ENCODE measurements around the gene ABI1. TPM values are rescaled to one million over a fixed set of nuclear protein-coding genes. Genes with fewer than 3 reads are reported as not detected.

ABI1 gene
- total and polyA plus RNA-seq, 2 of the 4 experiments (the other 2 are of a cell fraction), result 49.6 to 71.3 TPM

GRCh38 chr10:26881600-26882331, 21.0 kb upstream of the ABI1 start (continued):
- no peak for TF ChIP-seq MXI1 (IDR thresholded peaks at IDR 0.05; ENCODE audit: borderline replicate concordance, low read depth, low read length)

DNA sequence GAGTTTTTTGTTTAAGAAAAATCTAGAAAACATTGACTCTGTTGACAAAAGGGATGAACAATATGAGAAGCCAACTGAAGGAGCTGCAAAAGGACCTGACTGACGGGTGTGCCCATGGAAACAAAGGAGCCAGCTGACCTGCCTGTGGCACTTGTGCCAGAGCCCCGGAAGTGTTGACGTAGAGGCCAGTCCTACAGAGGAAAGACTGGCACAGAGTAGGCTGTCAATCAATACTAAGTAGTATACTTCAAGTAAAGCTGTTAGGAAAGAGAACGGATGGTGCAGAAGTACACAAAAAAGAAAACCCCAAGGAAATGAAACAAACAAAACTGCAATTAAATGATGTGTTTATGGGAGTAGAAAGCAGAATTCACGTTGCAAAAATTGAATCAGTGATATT, 19.0 kb upstream of the ABI1 start:
- Histone ChIP-seq H3K4me1 (ENCODE audit: control insufficient read depth, insufficient read depth, low read length) (no peaks in the 10 kb centered on the region; the same call in 1 of the 2 replicates), H2BK15ac (ENCODE audit: low read depth, low read length) (no peak overlapping the region), H3K4me3 (ENCODE audit: insufficient read depth, low read depth, low read length) (no peak overlapping the region), H2BK5ac (ENCODE audit: low read depth, low read length, poor library complexity, severe bottlenecking) (no peak overlapping the region), H3K4ac (ENCODE audit: low read depth, low read length) (no peak overlapping the region), H3K4me2 (ENCODE audit: low read depth, low read length) (no peak overlapping the region), H4K20me1 (ENCODE audit: insufficient read depth, low read length) (no peaks in the 10 kb centered on the region), H2AFZ (replicated peaks; ENCODE audit: low read length, poor library complexity) (no peak overlapping the region), H3K9ac (ENCODE audit: low read depth, low read length) (no peak overlapping the region), H3K27me3 (ENCODE audit: control insufficient read depth, insufficient read depth, low read length) (peaks cover 10% of the 10 kb centered on the region), H3K23ac (ENCODE audit: low read depth, low read length) (no peak overlapping the region), H2BK20ac (ENCODE audit: low read depth, low read length) (no peak overlapping the region), H3K27ac (ENCODE audit: insufficient read depth, low read length) (no peak overlapping the region), H3K14ac (replicated peaks; ENCODE audit: low read depth, low read length) (no peak overlapping the region), H4K5ac (ENCODE audit: low read depth, low read length) (no peak overlapping the region), H2AK9ac (replicated peaks; ENCODE audit: low read depth, low read length, poor library complexity) (no peak overlapping the region), H3K9me1 (ENCODE audit: insufficient read depth, low read length) (no peaks in the 10 kb centered on the region), H3K18ac (ENCODE audit: low read depth, low read length) (no peak overlapping the region), H2BK120ac (ENCODE audit: low read depth, low read length) (no peak overlapping the region), H3K79me1 (ENCODE audit: low read depth in 1 of 2, low read length in 2 of 2) (no peaks in the 10 kb centered on the region), H4K8ac (ENCODE audit: low read depth in 2 of 2, low read length in 2 of 2) (no peak overlapping the region), H4K91ac (ENCODE audit: insufficient read depth, low read depth, low read length) (no peak overlapping the region), H3K9me3 (ENCODE audit: control insufficient read depth, insufficient read depth, low read length) (no peaks in the 10 kb centered on the region), H3K56ac (ENCODE audit: extremely low read depth, insufficient read depth, low read length) (no peak overlapping the region), H3K36me3 (ENCODE audit: control insufficient read depth, insufficient read depth, low read length) (no peaks in the 10 kb centered on the region), H2AK5ac (ENCODE audit: low read depth, low read length) (no peak overlapping the region)
- ChIA-PET CTCF (interaction anchor here (1.0 kb wide), 1 partner anchor 154 kb away, joined by 4 read pairs; no protein-coding TSS in a partner anchor), POLR2A (ENCODE audit: unreplicated experiment) (no interaction called here)
- WGBS, 2 experiments (ENCODE audit: extremely low coverage in 2 of 2, insufficient read length in 1 of 2), result 60% methylated on average over 1 of the region's 5 CpGs; no CpG with 5 or more reads in 1 of the 2 experiments
- in situ Hi-C loops (cut with MboI; ENCODE audit: low sequenced_read_pairs), result loop anchor here (5.0 kb wide), 1 partner anchor 147 kb away; no protein-coding TSS in a partner anchor
- intact Hi-C loops (cut with micrococcal nuclease), result loop anchor here (1.0 kb wide), 1 partner anchor 18 kb away; no protein-coding TSS in a partner anchor
- BruUV-seq (replicated peaks), result no TSS peak
- dilution Hi-C loops (cut with HindIII; ENCODE audit: low sequenced_read_pairs, unreplicated experiment), result no loop called here
- DNase-seq, result no peak
- ATAC-seq (ENCODE audit: low read depth), result no peak
- TF ChIP-seq, protein P1, sequence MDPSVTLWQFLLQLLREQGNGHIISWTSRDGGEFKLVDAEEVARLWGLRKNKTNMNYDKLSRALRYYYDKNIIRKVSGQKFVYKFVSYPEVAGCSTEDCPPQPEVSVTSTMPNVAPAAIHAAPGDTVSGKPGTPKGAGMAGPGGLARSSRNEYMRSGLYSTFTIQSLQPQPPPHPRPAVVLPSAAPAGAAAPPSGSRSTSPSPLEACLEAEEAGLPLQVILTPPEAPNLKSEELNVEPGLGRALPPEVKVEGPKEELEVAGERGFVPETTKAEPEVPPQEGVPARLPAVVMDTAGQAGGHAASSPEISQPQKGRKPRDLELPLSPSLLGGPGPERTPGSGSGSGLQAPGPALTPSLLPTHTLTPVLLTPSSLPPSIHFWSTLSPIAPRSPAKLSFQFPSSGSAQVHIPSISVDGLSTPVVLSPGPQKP (IDR thresholded peaks at IDR 0.05; ENCODE audit: borderline replicate concordance, low read depth, low read length), result no peak
- TF ChIP-seq SMC3 (IDR thresholded peaks at IDR 0.05; ENCODE audit: low read depth, low read length) (no peak), CHD1 (IDR thresholded peaks at IDR 0.05; ENCODE audit: low read depth, low read length) (no peak), MAFK (IDR thresholded peaks at IDR 0.05; ENCODE audit: low read depth, low read length) (no peak), CEBPB (IDR thresholded peaks at IDR 0.05; ENCODE audit: low read depth, low read length) (no peak), RCOR1 (IDR thresholded peaks at IDR 0.05; ENCODE audit: insufficient replicate concordance, low read length) (no peak), BHLHE40 (IDR thresholded peaks at IDR 0.05; ENCODE audit: low read depth, low read length) (no peak), POLR2A (IDR thresholded peaks at IDR 0.05; ENCODE audit: low read depth, low read length) (no peak), NFE2L2 (IDR thresholded peaks at IDR 0.05; ENCODE audit: low read depth, low read length) (no peak), CTCF (conservative IDR thresholded peaks at IDR 0.05; ENCODE audit: low read depth, low read length) (no peak), MXI1 (IDR thresholded peaks at IDR 0.05; ENCODE audit: borderline replicate concordance, low read depth, low read length) (no peak), FOS (IDR thresholded peaks at IDR 0.05; ENCODE audit: low read depth, low read length) (no peak), RFX5 (IDR thresholded peaks at IDR 0.05; ENCODE audit: low read depth, low read length) (no peak), RAD21 (IDR thresholded peaks at IDR 0.05; ENCODE audit: low read length) (no peak), MAZ (IDR thresholded peaks at IDR 0.05; ENCODE audit: borderline replicate concordance, low read depth, low read length) (no peak)
